Stimulated activated CD4-positive, alpha-beta T cell treated with anti-CD3 and anti-CD28 coated beads, Interleukin-4, amount 100 ng/mL, for 1 hour (primary cell): Measurements from ENCODE around the gene C11orf86.
"Not testable (repeated sequence)": the region's sequence is repeated elsewhere in the genome, so short reads cannot be mapped to it uniquely, and the experiment has no call there.

Source experiments
- DNase-seq: peaks from one replicate; pipeline ENCODE4 v3.0.0-alpha.2; 2020

C11orf86 gene

GRCh38 chr11:66967670-66968425 lies 7.3 kb upstream of the C11orf86 start:
- DNase-seq: no peak

- DNase-seq: no peak
Measured at GRCh38 chr11:66969584-66970225, 5.4 kb upstream of the C11orf86 start.

- no peak for DNase-seq
Measured at GRCh38 chr11:66970371-66970806, 4.7 kb upstream of the C11orf86 start.

GRCh38 chr11:66970807-66971442 lies 4.2 kb upstream of the C11orf86 start:
- no peak for DNase-seq

GRCh38 chr11:66971488-66971887 lies 3.6 kb upstream of the C11orf86 start:
- DNase-seq: no peak

- no peak for DNase-seq
Measured at GRCh38 chr11:66973956-66974580, 1.0 kb upstream of the C11orf86 start.

GRCh38 chr11:66975405-66976027 lies 412 bp downstream of the C11orf86 start:
- no peak for DNase-seq

GRCh38 chr11:66976028-66976467 lies 944 bp downstream of the C11orf86 start:
- DNase-seq: peak; percentile 25

GRCh38 chr11:66976925-66977324 lies 1.8 kb downstream of the C11orf86 start:
- no peak for DNase-seq

GRCh38 chr11:66978229-66978628 lies 3.1 kb downstream of the C11orf86 start:
- DNase-seq: no peak

GRCh38 chr11:66978717-66979116 lies 3.6 kb downstream of the C11orf86 start:
- DNase-seq: no peak

- no peak for DNase-seq
Measured at GRCh38 chr11:66979336-66979980, 4.4 kb downstream of the C11orf86 start.

GRCh38 chr11:66981976-66982578 lies 7.0 kb downstream of the C11orf86 start:
- peak; percentile 11 for DNase-seq

- no peak for DNase-seq
Measured at GRCh38 chr11:66983275-66983924, 8.3 kb downstream of the C11orf86 start.

GRCh38 chr11:66985508-66986177 lies 10.5 kb downstream of the C11orf86 start:
- DNase-seq: no peak

- DNase-seq: no peak
Measured at GRCh38 chr11:66986178-66986545, 11.1 kb downstream of the C11orf86 start.

GRCh38 chr11:66987158-66987620 lies 12.1 kb downstream of the C11orf86 start:
- no peak for DNase-seq

GRCh38 chr11:66987924-66988637 lies 13.0 kb downstream of the C11orf86 start:
- no peak for DNase-seq

- DNase-seq: not testable (repeated sequence)
Measured at GRCh38 chr11:66988741-66989140, 13.6 kb downstream of the C11orf86 start.

GRCh38 chr11:66989360-66989759 lies 14.3 kb downstream of the C11orf86 start:
- not testable (repeated sequence) for DNase-seq
